ENCODE results near the gene CDK5R1. TPM values are rescaled to one million over a fixed set of nuclear protein-coding genes. Genes with fewer than 3 reads are reported as not detected.

The CDK5R1 gene
- total RNA-seq, 1 donor = 1.4 TPM

DNA sequence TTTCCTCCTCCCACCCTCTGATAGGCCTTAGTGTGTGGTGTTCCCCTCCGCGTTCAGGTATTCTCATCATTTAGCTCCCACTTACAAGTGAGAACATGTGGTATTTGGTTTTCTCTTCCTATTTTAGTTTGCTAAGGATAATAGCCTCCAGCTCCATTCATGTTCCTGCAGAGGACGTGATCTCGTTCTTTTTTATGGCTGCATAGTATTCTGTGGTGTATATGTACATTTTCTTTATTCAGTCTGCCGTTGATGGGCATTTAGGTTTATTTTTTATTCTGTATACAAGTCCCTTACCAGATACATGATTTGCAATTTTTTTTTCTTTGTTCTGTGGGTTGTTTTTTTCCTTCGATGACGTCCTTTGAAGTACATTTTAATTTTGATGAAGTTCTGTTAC is 18.8 kb upstream of the CDK5R1 start:
- no peak for TF ChIP-seq CTCF (IDR thresholded peaks at IDR 0.05; ENCODE audit: insufficient read depth, low read length)
- no peak for DNase-seq (ENCODE audit: low read depth)
- no peak overlapping the region for H3K4me3 ChIP-seq (ENCODE audit: low read depth, low read length)

GRCh38 chr17:32470405-32471167 is 16.2 kb upstream of the CDK5R1 start:
- TF ChIP-seq CTCF (IDR thresholded peaks at IDR 0.05; ENCODE audit: insufficient read depth, low read length) = no peak
- no peak for DNase-seq (ENCODE audit: low read depth)
- no peak overlapping the region for H3K4me3 ChIP-seq (ENCODE audit: low read depth, low read length)

- no peak for TF ChIP-seq CTCF (IDR thresholded peaks at IDR 0.05; ENCODE audit: insufficient read depth, low read length)
- no peak overlapping the region for H3K4me3 ChIP-seq (ENCODE audit: low read depth, low read length)
- DNase-seq (ENCODE audit: low read depth) = no peak
These were observed 15.1 kb upstream of the CDK5R1 start for GRCh38 chr17:32471652-32472051.

DNA sequence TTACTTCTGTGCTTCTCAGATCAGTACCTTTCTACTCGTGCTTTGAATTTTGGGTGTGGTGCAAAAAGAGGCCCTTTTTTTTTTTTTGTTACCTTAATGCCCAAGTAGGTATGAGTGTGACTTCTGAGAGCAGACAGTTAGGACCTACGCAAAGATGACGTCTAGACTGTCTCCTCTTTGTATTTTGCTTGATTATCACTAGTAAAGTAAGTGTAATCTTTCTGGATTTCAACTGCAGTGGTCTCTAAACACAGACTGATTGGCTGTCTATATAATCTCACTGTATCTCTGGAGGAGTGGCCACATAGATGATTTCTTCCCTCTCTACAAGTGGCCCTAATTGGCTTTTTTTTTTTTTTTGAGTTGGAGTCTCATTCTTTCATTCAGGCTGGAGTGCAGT is 11.5 kb upstream of the CDK5R1 start:
- DNase-seq (ENCODE audit: low read depth) = no peak
- H3K4me3 ChIP-seq (ENCODE audit: low read depth, low read length) = no peak overlapping the region
- no peak for TF ChIP-seq CTCF (IDR thresholded peaks at IDR 0.05; ENCODE audit: insufficient read depth, low read length)

DNA sequence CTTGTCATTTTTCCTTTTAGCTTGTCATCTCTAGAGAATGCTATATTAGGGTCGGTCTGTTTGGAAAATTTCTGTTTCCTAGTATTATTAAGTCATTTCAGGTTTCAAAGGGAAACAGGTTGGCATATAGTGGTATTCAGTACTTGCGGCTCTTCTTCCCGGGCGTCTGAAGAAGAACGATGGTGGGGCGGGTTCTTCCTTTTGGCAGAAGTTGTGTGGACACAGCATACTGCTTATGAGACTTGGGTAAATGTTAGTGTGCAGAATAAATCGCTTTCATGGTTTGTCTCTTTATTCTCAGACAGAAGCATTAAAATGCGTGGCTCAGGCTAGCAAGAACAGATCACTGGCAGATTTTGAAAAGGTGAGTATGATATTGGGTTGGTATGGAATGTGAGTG is 9.6 kb upstream of the CDK5R1 start:
- no peak overlapping the region for H3K4me3 ChIP-seq (ENCODE audit: low read depth, low read length)
- no peak for DNase-seq (ENCODE audit: low read depth)
- TF ChIP-seq CTCF (IDR thresholded peaks at IDR 0.05; ENCODE audit: insufficient read depth, low read length) = no peak

DNA sequence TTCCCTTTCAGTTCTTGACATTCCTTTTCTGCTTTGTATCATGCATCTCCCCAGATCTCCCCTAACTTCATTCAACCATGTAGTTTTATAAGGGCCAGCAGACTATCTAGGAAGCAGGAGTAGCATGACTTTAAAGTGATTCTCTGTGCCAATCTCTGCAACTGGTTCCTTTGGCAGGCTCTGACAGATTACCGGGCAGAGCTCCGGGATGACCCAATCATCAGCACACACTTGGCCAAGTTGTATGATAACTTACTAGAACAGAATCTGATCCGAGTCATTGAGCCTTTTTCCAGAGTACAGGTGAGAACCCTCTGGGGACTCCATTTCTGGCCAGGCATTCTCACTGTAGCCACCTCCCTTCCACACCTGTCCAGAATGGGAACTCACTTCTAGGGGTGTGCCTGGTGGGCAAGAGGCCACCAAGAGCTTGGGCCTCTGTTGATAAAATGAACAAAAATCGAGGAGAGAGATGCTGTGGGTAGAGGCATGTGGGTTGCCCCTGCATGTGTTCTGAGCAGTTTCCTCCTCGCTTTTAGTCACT is 7.6 kb upstream of the CDK5R1 start:
- TF ChIP-seq CTCF (IDR thresholded peaks at IDR 0.05; ENCODE audit: insufficient read depth, low read length) = no peak
- H3K4me3 ChIP-seq (ENCODE audit: low read depth, low read length) = no peak overlapping the region
- no peak for DNase-seq (ENCODE audit: low read depth)

All from fibroblast of the aortic adventitia (primary cell).